ENCODE results near the gene MUC13.

Gene MUC13

DNA sequence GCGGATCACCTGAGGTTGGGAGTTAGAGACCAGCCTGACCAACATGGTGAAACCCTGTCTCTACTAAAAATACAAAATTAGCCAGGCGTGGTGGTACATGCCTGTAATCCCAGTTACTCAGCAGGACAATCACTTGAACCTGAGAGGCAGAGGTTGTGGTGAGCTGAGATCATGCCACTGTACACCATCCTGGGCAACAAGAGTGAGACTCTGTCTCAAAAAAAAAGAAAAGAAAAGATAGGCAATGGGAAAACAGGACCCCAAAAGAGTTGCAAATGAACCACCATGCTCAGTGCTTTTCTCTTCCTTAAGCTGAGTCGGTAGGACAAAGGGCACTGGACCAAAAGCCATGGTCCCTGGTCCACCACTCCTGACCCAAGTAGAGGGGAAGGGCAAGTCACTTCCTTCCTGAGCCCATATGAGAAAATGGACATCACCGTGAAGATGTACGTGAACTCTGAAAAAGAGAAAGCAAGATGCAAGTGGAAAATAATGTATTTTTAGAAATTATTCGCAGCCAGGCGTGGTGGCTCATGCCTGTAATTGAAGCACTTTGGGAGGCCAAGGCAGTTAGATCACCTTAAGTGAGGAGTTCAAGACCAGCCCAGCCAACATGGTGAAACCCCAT is 50.0 kb downstream of the MUC13 start:
- no peak for DNase-seq (ENCODE audit: low spot score)
- H3K4me1 Mint-ChIP-seq (ENCODE audit: low read depth): no peaks in the 10 kb centered on the region
- H3K9me3 Mint-ChIP-seq: no peaks in the 10 kb centered on the region
- peaks cover 63% of the 10 kb centered on the region for H3K27me3 Mint-ChIP-seq (ENCODE audit: low read depth)
- H3K36me3 Mint-ChIP-seq (ENCODE audit: low read depth): no peaks in the 10 kb centered on the region
- no peak overlapping the region for H3K4me3 Mint-ChIP-seq
- no peak overlapping the region for H3K27ac Mint-ChIP-seq

DNA sequence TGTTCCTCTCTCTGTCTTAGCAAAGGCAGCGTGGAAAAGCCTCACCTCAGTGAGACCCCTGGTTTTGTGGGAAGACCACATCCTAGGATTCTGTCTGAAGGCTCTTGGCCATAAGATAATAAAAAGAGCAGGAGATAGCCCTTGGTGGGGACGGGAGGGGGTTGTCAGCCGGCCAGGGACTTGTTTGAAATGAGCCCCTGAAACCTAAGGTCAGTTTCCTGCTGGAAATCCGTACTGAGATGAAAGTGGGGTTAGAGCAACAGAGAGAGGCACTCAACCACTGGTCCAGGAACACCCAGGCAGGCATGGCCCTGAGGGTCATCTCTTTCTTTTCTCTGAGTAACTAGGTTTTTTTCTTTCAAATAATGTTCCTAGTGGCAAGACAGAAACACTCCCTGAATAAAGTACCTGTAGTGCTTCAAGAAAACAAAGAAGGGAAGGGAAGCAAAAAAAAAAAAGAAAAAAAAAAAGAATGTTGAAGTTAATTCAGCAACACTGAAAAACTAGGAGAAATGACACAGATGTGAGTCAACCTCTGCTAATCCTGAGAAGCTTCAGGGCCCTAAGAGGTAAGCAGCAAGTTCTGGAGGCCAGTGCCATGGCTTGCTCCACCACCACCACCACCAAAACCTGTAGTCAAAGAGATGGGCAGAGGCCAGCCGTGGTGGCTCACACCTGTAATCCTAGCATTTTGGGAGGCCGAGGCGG is 50.6 kb downstream of the MUC13 start:
- Mint-ChIP-seq H3K4me1 (ENCODE audit: low read depth) (peaks cover 5% of the 10 kb centered on the region), H3K27me3 (ENCODE audit: low read depth) (peaks cover 58% of the 10 kb centered on the region), H3K4me3 (no peak overlapping the region), H3K27ac (no peak overlapping the region), H3K9me3 (no peaks in the 10 kb centered on the region), H3K36me3 (ENCODE audit: low read depth) (no peaks in the 10 kb centered on the region)
- no peak for DNase-seq (ENCODE audit: low spot score)

DNA sequence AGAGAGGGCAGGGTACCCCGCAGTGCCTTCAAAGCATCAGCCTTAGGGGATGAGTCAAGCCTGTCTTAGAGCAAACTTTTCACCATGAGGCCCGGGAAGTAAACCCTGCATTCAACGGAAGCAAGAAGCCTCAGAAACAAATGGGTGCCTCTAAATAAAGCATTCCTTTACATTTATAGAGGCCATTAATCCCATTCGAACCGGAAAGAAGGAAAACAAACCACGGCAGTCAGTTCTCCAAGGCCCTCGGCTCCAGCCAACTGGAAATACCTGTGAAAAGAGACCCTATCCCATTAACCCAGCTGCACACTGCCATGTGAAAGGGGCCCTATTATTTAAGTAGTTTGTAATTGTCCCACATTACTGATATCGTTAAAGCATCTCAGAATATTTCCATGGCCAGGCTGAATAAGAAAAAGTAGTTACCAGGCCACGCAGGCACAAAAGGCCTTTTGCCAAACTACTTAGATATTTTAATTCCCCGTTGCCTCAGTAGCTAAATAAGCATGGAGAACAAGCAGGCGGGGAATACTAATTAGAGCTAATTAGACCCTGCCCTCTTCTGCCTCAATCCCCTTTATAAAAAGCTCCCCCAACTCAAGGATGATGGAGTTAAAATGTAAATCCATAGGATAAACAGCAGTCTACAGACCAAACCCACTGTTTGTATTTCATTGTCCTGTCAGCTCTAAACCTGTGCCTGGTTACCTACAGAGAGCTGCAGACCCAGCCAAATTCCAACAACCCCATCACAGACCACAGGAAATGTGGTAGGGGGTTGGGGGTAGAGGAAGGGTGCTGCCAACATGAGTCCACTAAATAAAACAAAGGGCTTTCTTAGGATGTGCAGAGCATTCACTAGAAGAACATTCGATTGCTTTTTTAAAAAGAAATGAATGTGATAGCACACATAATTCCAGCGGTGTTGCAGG is 51.5 kb downstream of the MUC13 start:
- no peaks in the 10 kb centered on the region for H3K9me3 Mint-ChIP-seq
- no peak for DNase-seq (ENCODE audit: low spot score)
- H3K27me3 Mint-ChIP-seq (ENCODE audit: low read depth): peaks cover 50% of the 10 kb centered on the region
- H3K27ac Mint-ChIP-seq: no peak overlapping the region
- no peak overlapping the region for H3K4me3 Mint-ChIP-seq
- H3K36me3 Mint-ChIP-seq (ENCODE audit: low read depth): no peaks in the 10 kb centered on the region
- peaks cover 11% of the 10 kb centered on the region for H3K4me1 Mint-ChIP-seq (ENCODE audit: low read depth)

DNA sequence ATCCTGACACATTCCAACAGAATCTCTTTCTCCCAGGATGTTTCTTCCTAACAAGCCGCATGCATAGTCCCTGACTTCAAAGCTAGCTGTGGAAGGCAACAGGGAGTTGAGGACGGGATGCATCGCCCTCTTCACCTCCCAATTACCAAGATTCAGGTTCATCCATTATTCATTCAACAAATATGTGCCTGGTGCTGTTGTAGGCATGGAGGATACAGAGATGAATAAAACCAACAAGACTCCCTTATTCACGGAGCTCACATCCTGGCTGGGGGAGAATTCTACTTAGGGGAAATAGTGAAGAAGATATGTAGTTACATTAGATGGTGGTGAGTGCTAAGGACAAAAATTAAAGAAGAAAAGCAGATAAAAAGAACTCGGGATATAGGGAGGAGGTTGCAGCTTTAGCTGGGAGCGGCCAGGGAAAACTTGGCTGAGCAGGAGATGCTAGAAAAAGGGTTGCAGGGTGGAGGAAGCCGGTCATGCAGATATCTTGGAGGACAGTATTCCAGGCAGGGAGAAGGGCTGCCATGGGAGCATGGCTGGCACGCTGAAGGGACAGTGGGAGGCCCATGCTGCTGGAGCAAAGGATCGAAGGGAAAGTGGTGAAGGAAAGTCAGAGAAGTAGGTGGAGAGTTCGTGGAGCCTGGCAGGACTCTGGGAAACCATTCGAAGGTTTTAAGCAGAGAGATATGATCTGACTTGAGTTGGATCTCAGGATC is 52.4 kb downstream of the MUC13 start:
- peaks cover 45% of the 10 kb centered on the region for H3K27me3 Mint-ChIP-seq (ENCODE audit: low read depth)
- no peaks in the 10 kb centered on the region for H3K9me3 Mint-ChIP-seq
- peaks cover 11% of the 10 kb centered on the region for H3K4me1 Mint-ChIP-seq (ENCODE audit: low read depth)
- H3K27ac Mint-ChIP-seq: no peak overlapping the region
- no peak overlapping the region for H3K4me3 Mint-ChIP-seq
- H3K36me3 Mint-ChIP-seq (ENCODE audit: low read depth): no peaks in the 10 kb centered on the region
- DNase-seq (ENCODE audit: low spot score): no peak

DNA sequence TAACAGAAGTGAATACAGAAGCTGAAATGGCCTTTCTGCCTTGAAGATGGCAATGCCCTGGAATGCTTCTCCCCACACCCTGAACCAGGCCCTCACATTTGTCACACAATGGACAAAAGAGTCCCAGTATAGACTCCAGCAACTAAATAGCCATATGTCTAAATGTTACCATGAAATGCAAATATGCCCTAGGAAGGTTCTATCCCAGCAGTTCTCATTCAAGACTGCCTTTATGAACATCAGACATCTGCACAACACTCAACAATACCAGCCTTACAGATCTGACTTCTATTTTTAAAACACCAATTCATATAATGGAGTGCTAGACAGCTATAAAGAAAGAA is 55.2 kb downstream of the MUC13 start:
- no peaks in the 10 kb centered on the region for H3K9me3 Mint-ChIP-seq
- peaks cover 11% of the 10 kb centered on the region for H3K4me1 Mint-ChIP-seq (ENCODE audit: low read depth)
- H3K4me3 Mint-ChIP-seq: no peak overlapping the region
- H3K36me3 Mint-ChIP-seq (ENCODE audit: low read depth): no peaks in the 10 kb centered on the region
- peaks cover 37% of the 10 kb centered on the region for H3K27me3 Mint-ChIP-seq (ENCODE audit: low read depth)
- DNase-seq (ENCODE audit: low spot score): no peak
- H3K27ac Mint-ChIP-seq: no peak overlapping the region

DNA sequence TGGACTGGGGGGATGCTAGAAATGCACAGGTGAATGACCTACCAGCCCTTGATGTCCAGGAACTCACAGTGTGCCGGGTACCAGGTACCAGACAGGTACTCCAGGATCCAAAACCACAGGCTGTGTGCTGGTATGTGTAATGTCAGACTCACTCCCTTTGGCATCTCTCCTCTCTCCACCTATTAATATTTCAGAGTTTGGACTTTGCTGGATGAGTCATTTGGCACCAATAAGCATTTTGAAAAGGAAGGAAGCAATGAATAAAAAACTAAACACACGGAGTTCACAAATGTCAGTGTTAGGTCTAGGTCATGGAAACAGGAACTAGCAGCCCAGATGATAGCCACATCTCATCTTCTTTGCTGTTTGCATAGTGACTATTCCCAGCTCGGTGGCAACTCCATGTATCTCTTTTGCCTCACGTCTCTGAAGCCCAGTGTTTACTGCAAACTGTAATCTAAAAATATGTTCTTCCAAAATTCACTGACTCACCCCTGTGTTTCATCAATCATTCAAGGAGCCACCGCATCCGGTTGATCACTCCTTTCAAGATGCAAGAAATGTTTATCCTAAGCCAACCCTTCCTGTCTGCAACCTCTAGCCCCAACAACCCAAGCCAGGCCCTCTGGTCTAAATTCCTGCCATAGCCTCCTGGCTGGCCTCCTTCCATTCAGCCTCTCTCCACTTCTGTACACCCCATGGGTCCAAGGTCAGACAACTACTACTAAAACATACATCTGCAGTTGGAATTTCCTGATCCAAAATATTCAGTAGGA is 55.8 kb downstream of the MUC13 start:
- no peaks in the 10 kb centered on the region for H3K36me3 Mint-ChIP-seq (ENCODE audit: low read depth)
- no peaks in the 10 kb centered on the region for H3K9me3 Mint-ChIP-seq
- H3K4me3 Mint-ChIP-seq: peak overlapping the region; percentile 52
- DNase-seq (ENCODE audit: low spot score): peak; percentile 32
- H3K4me1 Mint-ChIP-seq (ENCODE audit: low read depth): peaks cover 11% of the 10 kb centered on the region
- H3K27ac Mint-ChIP-seq: peak overlapping the region; percentile 38
- peaks cover 32% of the 10 kb centered on the region for H3K27me3 Mint-ChIP-seq (ENCODE audit: low read depth)

DNA sequence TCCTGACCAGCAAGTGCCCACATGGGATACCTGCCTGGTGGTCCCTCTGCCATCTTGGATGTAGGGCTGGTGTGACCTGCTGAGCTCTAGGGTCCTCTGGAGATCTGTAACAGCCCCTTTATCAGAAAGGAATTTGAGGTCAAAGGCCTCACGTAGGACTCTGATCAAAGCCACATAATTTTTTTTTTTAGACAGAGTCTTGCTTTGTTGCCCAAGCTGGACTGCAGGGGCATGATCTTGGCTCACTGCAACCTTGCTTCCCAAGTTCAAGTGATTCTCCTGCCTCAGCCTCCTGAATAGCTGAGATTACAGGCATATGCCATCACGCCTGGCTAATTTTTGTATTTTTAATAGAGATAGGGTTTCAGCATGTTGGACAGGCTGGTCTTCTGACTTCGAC is 56.9 kb downstream of the MUC13 start:
- no peak overlapping the region for H3K27ac Mint-ChIP-seq
- H3K27me3 Mint-ChIP-seq (ENCODE audit: low read depth): peaks cover 29% of the 10 kb centered on the region
- H3K4me1 Mint-ChIP-seq (ENCODE audit: low read depth): peaks cover 11% of the 10 kb centered on the region
- no peak overlapping the region for H3K4me3 Mint-ChIP-seq
- H3K36me3 Mint-ChIP-seq (ENCODE audit: low read depth): no peaks in the 10 kb centered on the region
- DNase-seq (ENCODE audit: low spot score): no peak
- no peaks in the 10 kb centered on the region for H3K9me3 Mint-ChIP-seq

DNA sequence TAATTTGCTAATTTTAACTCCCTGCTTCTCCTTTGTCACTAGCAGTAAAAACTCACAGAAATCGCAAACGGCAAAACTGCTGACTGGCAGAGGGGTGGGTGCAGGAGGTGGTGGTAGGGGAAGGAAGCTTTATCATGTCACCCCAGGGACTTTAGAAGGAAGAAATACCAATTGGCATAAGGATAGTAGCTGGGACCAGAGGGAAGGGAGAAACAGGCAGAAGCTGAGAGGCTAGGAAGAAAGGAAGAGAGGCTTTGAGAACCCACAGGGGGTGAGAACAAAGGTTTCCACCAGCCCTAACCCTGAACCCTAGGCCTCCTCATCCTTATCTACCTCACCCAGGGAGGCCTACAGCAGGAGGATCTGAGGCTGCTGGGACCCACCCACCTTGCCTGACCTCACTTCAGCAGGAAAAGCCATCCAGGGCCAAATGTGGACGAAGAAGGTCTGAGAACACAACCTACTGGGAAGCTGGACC is 58.1 kb downstream of the MUC13 start:
- Mint-ChIP-seq H3K27ac (no peak overlapping the region), H3K4me3 (no peak overlapping the region)

DNA sequence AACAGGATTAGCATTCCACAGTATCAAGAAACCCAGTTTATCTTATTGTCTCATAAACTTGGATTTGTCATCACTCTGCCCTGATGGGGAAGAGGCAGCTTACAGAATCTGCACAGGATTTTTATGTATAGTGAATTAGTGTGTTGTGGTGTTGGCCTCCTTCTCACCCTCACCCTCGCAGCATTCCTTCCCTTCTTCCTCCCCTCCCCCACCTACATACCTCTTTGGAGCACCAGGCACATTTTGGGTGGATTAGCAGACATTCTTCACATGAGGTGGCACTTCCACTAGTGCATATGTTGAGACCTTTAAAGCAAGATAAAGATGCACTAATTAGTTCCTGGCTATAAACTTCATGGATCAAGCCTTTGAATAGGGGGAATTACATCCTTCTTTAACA is 61.3 kb downstream of the MUC13 start:
- H3K27me3 Mint-ChIP-seq (ENCODE audit: low read depth): peaks cover 22% of the 10 kb centered on the region
- DNase-seq (ENCODE audit: low spot score): no peak
- no peak overlapping the region for H3K27ac Mint-ChIP-seq
- no peaks in the 10 kb centered on the region for H3K9me3 Mint-ChIP-seq
- H3K4me3 Mint-ChIP-seq: no peak overlapping the region
- H3K36me3 Mint-ChIP-seq (ENCODE audit: low read depth): no peaks in the 10 kb centered on the region
- H3K4me1 Mint-ChIP-seq (ENCODE audit: low read depth): no peaks in the 10 kb centered on the region

More for the DNA sequence above, 58.1 kb downstream of the MUC13 start:
- no peaks in the 10 kb centered on the region for H3K36me3 Mint-ChIP-seq (ENCODE audit: low read depth)
- H3K4me1 Mint-ChIP-seq (ENCODE audit: low read depth): peaks cover 11% of the 10 kb centered on the region
- H3K27me3 Mint-ChIP-seq (ENCODE audit: low read depth): peaks cover 22% of the 10 kb centered on the region
- H3K9me3 Mint-ChIP-seq: no peaks in the 10 kb centered on the region
- DNase-seq (ENCODE audit: low spot score): no peak

DNA sequence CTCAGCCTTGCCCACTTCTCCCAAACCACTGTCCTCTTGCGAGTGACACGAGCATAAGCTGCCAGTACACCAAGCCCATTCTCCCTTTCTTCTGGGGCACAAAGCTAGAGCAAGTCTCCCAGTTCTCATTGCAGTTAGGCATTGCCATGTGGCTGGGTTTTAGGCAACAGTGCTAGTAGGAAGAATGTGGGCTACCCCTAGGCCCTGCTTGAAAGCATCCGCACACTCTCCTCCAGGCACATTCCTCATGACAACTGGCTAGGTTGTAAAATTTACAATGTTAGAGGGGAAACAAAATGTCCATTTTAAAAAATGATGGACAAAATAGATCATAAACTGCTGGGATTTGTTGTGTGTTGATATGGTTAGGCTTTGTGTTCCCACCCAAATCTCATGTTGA is 67.0 kb downstream of the MUC13 start:
- H3K4me1 Mint-ChIP-seq (ENCODE audit: low read depth): no peaks in the 10 kb centered on the region
- DNase-seq (ENCODE audit: low spot score): no peak
- H3K9me3 Mint-ChIP-seq: no peaks in the 10 kb centered on the region
- H3K27ac Mint-ChIP-seq: no peak overlapping the region
- H3K36me3 Mint-ChIP-seq (ENCODE audit: low read depth): no peaks in the 10 kb centered on the region
- peaks cover 11% of the 10 kb centered on the region for H3K27me3 Mint-ChIP-seq (ENCODE audit: low read depth)
- no peak overlapping the region for H3K4me3 Mint-ChIP-seq

DNA sequence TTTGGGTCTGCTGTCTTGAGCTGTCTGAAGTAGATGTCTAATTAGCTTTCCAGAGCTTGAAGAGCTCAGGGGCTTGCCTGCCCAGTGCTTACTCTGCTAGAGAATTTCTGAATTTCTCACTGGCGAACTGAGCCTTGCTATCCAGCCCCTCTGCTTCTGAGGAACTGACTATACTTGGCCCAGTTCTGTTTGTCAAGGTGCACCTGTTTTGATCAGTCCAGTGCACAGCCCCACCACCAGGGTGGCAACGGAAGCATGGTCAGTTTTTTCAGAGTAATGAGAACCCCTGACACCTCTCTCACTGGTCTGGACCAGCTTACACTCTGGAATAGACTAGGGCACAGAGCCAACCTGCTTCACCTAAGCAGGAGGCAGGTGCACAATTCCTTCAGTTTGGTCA is 72.5 kb downstream of the MUC13 start:
- H3K36me3 Mint-ChIP-seq (ENCODE audit: low read depth): no peaks in the 10 kb centered on the region
- peaks cover 8% of the 10 kb centered on the region for H3K27me3 Mint-ChIP-seq (ENCODE audit: low read depth)
- no peaks in the 10 kb centered on the region for H3K9me3 Mint-ChIP-seq
- H3K4me1 Mint-ChIP-seq (ENCODE audit: low read depth): no peaks in the 10 kb centered on the region
- H3K4me3 Mint-ChIP-seq: no peak overlapping the region
- H3K27ac Mint-ChIP-seq: no peak overlapping the region
- no peak for DNase-seq (ENCODE audit: low spot score)

DNA sequence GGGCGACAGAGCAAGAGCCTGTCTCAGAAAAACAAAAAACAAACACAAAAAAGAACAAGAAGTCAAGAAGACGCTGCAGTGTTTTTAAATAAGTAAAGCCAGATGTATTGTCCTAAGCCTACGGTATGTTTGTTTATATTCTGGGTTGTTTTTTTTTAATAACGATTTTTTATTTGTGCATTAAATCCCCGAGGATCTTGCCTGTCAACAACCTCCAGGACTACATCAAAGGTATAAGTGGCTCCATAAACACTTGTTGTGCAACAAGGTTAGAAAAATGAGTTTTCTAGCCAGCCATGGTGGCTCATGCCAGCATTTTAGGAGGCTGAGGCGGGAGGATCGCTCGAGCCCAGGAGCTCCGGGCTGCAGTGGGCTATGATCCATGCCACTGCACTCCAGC is 73.5 kb downstream of the MUC13 start:
- H3K27me3 Mint-ChIP-seq (ENCODE audit: low read depth): peaks cover 12% of the 10 kb centered on the region
- H3K36me3 Mint-ChIP-seq (ENCODE audit: low read depth): no peaks in the 10 kb centered on the region
- no peak overlapping the region for H3K27ac Mint-ChIP-seq
- no peaks in the 10 kb centered on the region for H3K9me3 Mint-ChIP-seq
- H3K4me1 Mint-ChIP-seq (ENCODE audit: low read depth): no peaks in the 10 kb centered on the region
- DNase-seq (ENCODE audit: low spot score): no peak
- H3K4me3 Mint-ChIP-seq: no peak overlapping the region

DNA sequence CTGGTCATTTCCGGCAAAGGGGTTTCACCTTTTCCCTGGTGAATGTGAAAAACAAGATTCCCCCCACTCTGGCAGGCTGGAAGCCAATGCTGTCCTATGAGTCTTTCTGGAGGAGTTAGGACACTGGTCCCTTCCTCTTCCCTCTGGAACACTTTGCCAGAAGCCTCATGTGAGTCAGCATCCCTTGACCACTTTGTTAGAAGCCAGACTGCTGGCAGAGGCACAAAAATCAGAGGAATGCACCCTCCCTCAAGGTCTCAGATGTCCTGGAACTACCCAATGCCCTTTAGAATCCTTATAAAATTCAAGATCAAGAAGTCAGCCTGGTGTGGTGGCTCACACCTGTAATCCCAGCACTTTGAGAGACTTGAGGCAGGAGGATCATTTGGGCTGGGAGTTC is 74.0 kb downstream of the MUC13 start:
- H3K27ac Mint-ChIP-seq: no peak overlapping the region
- H3K4me1 Mint-ChIP-seq (ENCODE audit: low read depth): no peaks in the 10 kb centered on the region
- H3K9me3 Mint-ChIP-seq: no peaks in the 10 kb centered on the region
- no peak for DNase-seq (ENCODE audit: low spot score)
- H3K36me3 Mint-ChIP-seq (ENCODE audit: low read depth): no peaks in the 10 kb centered on the region
- H3K4me3 Mint-ChIP-seq: no peak overlapping the region
- H3K27me3 Mint-ChIP-seq (ENCODE audit: low read depth): peaks cover 15% of the 10 kb centered on the region
